Activated CD4-positive, alpha-beta memory T cell treated with anti-CD3 and anti-CD28 coated beads for 36 hours (primary cell): ENCODE measurements around the gene LCLAT1. TPM values are rescaled to one million over a fixed set of nuclear protein-coding genes. Genes with fewer than 3 reads are reported as not detected.
"Not testable (repeated sequence)": the region's sequence is repeated elsewhere in the genome, so short reads cannot be mapped to it uniquely, and the experiment has no call there.

ENCODE experiments used
- CTCF ChIA-PET: fragments of 350-600 bp; sonication (Branson Sonifier 250); formaldehyde crosslinking; loops from one replicate; lab custom pipeline; 2021; ENCODE audit warnings: antibody characterized with exemption, inconsistent platforms; lab: Charles Lee
- POLR2A ChIA-PET: fragments of 350-600 bp; sonication (Branson Sonifier 250); formaldehyde crosslinking; loops from one replicate; lab custom pipeline; 2021; ENCODE audit warnings: antibody characterized with exemption; lab: Charles Lee
- DNase-seq: peaks from one replicate; pipeline ENCODE4 v3.0.0-alpha.2; 2020
- H3K27ac Mint-ChIP-seq: one replicate; pipeline ENCODE4 v1.8.0; 2021; ENCODE audit warnings: mixed read lengths
- H3K27me3 Mint-ChIP-seq: one replicate; pipeline ENCODE4 v1.8.0; 2021; ENCODE audit warnings: mixed read lengths
- H3K36me3 Mint-ChIP-seq: one replicate; pipeline ENCODE4 v1.8.0; 2021; ENCODE audit warnings: mixed read lengths
- H3K4me1 Mint-ChIP-seq: one replicate; pipeline ENCODE4 v1.8.0; 2021; ENCODE audit warnings: low read depth, mixed read lengths
- H3K4me3 Mint-ChIP-seq: one replicate; pipeline ENCODE4 v1.8.0; 2021; ENCODE audit warnings: mild to moderate bottlenecking, mixed read lengths
- H3K9me3 Mint-ChIP-seq: one replicate; pipeline ENCODE4 v1.8.0; 2021; ENCODE audit warnings: mixed read lengths
- intact Hi-C: fragments of 100-400 bp; cut with micrococcal nuclease; formaldehyde crosslinking; loops from one replicate; pipeline ENCODE4 v1.15.1; 2023
- total RNA-seq, 2 experiments: library from RNA; stranded (reverse); gene quantifications; one replicate each; pipeline ENCODE4 v1.2.3, GENCODE V29; 2021

Gene LCLAT1
- total RNA-seq, 2 experiments from 2014 or later, result 21.5 to 24.3 TPM

DNA sequence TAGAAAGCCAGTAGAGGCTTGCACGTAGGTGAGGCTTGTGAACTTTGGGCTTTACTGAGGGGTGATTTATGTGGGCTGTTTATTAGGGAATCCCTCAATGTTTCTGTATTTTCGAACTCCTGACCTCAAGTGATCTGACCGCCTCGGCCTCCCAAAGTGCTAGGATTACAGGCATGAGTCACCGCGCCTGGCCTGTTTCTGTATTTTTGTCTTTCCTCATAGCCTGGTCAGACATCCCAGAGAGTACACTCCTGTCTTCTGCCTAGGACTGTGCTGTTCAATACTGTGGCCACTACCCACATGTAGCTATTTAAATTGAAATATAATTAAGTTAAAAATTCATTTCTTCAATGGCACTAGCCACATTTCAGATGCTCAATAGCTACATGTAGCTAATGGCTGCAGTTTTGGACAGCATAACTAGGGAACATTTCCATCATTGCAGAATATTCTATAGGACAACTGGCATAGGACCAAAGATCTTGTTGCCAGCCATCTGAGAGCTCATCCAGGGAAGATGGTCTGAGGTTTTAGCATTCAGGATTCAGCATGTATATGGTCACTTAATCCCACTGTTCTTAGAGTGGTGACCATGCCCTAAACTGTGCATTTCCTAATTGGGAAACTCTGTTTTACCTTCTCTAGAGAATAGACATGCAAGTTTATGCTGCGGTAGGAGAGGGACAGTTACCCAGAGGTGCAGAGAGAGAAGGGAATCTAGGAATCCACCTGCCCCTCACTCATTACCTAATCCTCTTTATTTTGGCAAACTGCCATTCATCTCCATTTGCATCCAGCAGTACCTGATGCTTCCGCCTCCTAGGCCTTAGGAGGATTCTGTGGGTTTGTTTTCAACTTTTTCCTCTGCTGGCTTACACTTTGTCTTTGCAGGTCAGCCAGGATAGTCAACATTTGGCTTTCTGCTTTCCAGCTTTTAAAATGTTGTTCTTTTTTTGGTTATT, 64.4 kb downstream of the LCLAT1 start:
- no peak for DNase-seq
- POLR2A ChIA-PET, result no interaction called here
- CTCF ChIA-PET, result interaction anchor here (1.6 kb wide), 1 partner anchor 200 kb away, joined by 6 read pairs; no protein-coding TSS in a partner anchor

GRCh38 chr2:30512243-30512886, 65.3 kb downstream of the LCLAT1 start:
- CTCF ChIA-PET, result interaction anchor here (1.6 kb wide), 1 partner anchor 199 kb away, joined by 6 read pairs; no protein-coding TSS in a partner anchor
- H3K4me1 Mint-ChIP-seq, result peaks cover 17% of the 10 kb centered on the region

More for the DNA sequence above, 64.4 kb downstream of the LCLAT1 start:
- H3K4me1 Mint-ChIP-seq, result peaks cover 17% of the 10 kb centered on the region
- H3K27me3 Mint-ChIP-seq, result no peaks in the 10 kb centered on the region
- H3K27ac Mint-ChIP-seq, result no peak overlapping the region
- no peak overlapping the region for H3K4me3 Mint-ChIP-seq
- H3K36me3 Mint-ChIP-seq, result peaks cover 15% of the 10 kb centered on the region
- peaks cover 12% of the 10 kb centered on the region for H3K9me3 Mint-ChIP-seq
- intact Hi-C loops, result no loop called here

DNA sequence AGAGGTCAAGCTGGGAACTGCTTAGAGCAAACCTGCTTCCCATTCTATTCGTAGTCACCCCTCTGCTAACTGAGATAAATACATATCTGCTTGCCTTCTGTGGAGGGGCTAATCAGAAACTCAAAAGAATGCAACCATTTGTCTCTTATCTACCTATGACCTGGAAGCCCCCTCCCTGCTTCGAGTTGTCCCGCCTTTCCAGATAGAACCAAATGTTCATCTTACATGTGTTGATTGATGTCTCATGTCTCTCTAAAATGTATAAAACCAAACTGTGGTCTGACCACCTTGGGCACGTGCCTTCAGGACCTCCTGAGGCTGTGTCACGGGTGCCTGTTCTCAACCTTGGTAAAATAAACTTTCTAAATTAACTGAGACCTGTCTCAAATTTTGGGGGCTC, 66.6 kb downstream of the LCLAT1 start:
- DNase-seq, POLR2A ChIA-PET, H3K27me3 Mint-ChIP-seq, H3K4me3 Mint-ChIP-seq, H3K27ac Mint-ChIP-seq, intact Hi-C loops: not testable (repeated sequence)
- Mint-ChIP-seq H3K36me3 (peaks cover 12% of the 10 kb centered on the region), H3K4me1 (peaks cover 17% of the 10 kb centered on the region), H3K9me3 (peaks cover 14% of the 10 kb centered on the region)
- CTCF ChIA-PET, result interaction anchor here (0.7 kb wide), 1 partner anchor 9 kb away, joined by 3 read pairs; no protein-coding TSS in a partner anchor

More at GRCh38 chr2:30512243-30512886, 65.3 kb downstream of the LCLAT1 start:
- DNase-seq, result no peak
- H3K4me3 Mint-ChIP-seq, result no peak overlapping the region
- peaks cover 14% of the 10 kb centered on the region for H3K36me3 Mint-ChIP-seq
- no peaks in the 10 kb centered on the region for H3K27me3 Mint-ChIP-seq
- intact Hi-C loops, result no loop called here
- H3K27ac Mint-ChIP-seq, result no peak overlapping the region
- POLR2A ChIA-PET, result no interaction called here
- peaks cover 13% of the 10 kb centered on the region for H3K9me3 Mint-ChIP-seq

GRCh38 chr2:30514134-30514847, 67.2 kb downstream of the LCLAT1 start:
- Mint-ChIP-seq H3K9me3 (peaks cover 20% of the 10 kb centered on the region), H3K27ac (no peak overlapping the region), H3K27me3 (no peaks in the 10 kb centered on the region), H3K4me1 (peaks cover 13% of the 10 kb centered on the region), H3K4me3 (no peak overlapping the region), H3K36me3 (peaks cover 19% of the 10 kb centered on the region)
- DNase-seq, result no peak
- ChIA-PET CTCF (interaction anchor here (0.7 kb wide), 1 partner anchor 10 kb away, joined by 3 read pairs; no protein-coding TSS in a partner anchor), POLR2A (no interaction called here)
- intact Hi-C loops, result no loop called here

DNA sequence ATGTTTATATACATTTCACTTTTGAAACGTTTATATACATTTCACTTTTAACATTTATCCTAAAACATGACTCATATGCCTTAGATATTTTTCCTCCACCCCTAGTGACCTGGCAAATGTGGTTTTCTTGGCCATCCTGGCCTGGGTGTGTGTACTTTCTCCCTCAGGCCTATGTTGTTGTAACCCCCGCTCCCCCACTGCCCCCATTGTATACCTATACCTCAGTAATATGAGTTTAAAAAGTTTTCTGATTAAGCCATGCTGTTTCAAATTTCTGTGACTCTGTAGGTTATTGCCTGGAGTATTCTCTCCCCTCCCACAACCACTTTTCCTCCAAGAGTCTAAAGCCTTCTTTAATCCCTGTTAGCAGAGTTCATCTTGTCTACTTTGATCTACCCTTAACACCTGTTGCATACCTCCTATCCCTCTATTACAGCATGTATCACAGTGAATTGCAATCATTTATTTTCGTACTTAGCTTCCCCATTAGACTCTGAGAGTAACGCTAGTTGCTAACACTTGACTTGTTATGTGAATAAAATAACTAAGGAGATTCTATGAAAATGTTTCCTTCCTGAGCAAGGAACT, 67.9 kb downstream of the LCLAT1 start:
- H3K27ac Mint-ChIP-seq, result no peak overlapping the region
- H3K27me3 Mint-ChIP-seq, result no peaks in the 10 kb centered on the region
- ChIA-PET CTCF (no interaction called here), POLR2A (no interaction called here)
- intact Hi-C loops, result no loop called here
- no peak overlapping the region for H3K4me3 Mint-ChIP-seq
- peaks cover 26% of the 10 kb centered on the region for H3K9me3 Mint-ChIP-seq
- peaks cover 13% of the 10 kb centered on the region for H3K4me1 Mint-ChIP-seq
- H3K36me3 Mint-ChIP-seq, result peaks cover 24% of the 10 kb centered on the region
- no peak for DNase-seq

- ChIA-PET CTCF (interaction anchor here (0.9 to 1.4 kb wide), 2 partner anchors 14 to 190 kb away, joined by 4 read pairs; no protein-coding TSS in a partner anchor), POLR2A (interaction anchor here (0.6 kb wide), 1 partner anchor 83 kb away, joined by 4 read pairs; no protein-coding TSS in a partner anchor)
- no peak for DNase-seq
- peaks cover 27% of the 10 kb centered on the region for H3K9me3 Mint-ChIP-seq
- peaks cover 7% of the 10 kb centered on the region for H3K4me1 Mint-ChIP-seq
- no peak overlapping the region for H3K27ac Mint-ChIP-seq
- peaks cover 28% of the 10 kb centered on the region for H3K36me3 Mint-ChIP-seq
- no peak overlapping the region for H3K4me3 Mint-ChIP-seq
- intact Hi-C loops, result no loop called here
- no peaks in the 10 kb centered on the region for H3K27me3 Mint-ChIP-seq
These were observed 69.1 kb downstream of the LCLAT1 start for GRCh38 chr2:30516166-30516565.

DNA sequence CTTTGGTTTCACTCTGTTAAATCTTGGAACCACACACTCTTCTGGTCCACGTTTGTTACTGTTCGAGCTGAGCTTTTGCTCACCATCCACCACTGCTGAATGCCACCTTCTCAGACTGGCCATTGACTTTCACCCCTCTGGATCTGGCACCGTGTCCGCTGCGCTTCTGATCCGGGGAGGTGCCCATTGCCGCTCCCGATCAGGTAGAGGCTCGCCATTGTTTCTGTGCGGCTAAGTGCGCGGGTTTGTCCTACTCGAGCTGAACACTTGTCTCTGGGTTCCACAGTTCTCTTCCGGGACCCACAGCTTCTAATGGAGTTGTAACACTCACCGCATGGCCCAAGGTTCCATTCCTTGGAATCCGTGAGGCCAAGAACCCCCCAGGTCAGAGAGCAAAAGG, 72.8 kb downstream of the LCLAT1 start:
- peaks cover 4% of the 10 kb centered on the region for H3K4me1 Mint-ChIP-seq
- no peak overlapping the region for H3K27ac Mint-ChIP-seq
- H3K27me3 Mint-ChIP-seq, result no peaks in the 10 kb centered on the region
- peaks cover 27% of the 10 kb centered on the region for H3K9me3 Mint-ChIP-seq
- DNase-seq, result no peak
- no peak overlapping the region for H3K4me3 Mint-ChIP-seq
- peaks cover 31% of the 10 kb centered on the region for H3K36me3 Mint-ChIP-seq
- ChIA-PET CTCF (no interaction called here), POLR2A (no interaction called here)
- intact Hi-C loops, result no loop called here

- intact Hi-C loops, result no loop called here
- POLR2A ChIA-PET, result no interaction called here
- Mint-ChIP-seq H3K9me3 (peaks cover 32% of the 10 kb centered on the region), H3K27me3 (no peaks in the 10 kb centered on the region), H3K4me3 (no peak overlapping the region), H3K27ac (no peak overlapping the region), H3K36me3 (peaks cover 41% of the 10 kb centered on the region), H3K4me1 (no peaks in the 10 kb centered on the region)
- CTCF ChIA-PET, result no interaction called here
- no peak for DNase-seq
These were observed 75.4 kb downstream of the LCLAT1 start for GRCh38 chr2:30522421-30522820.

GRCh38 chr2:30527411-30527810, 80.4 kb downstream of the LCLAT1 start:
- no peaks in the 10 kb centered on the region for H3K4me1 Mint-ChIP-seq
- no peaks in the 10 kb centered on the region for H3K27me3 Mint-ChIP-seq
- CTCF ChIA-PET, result interaction anchor here (0.9 to 1.0 kb wide), 2 partner anchors 23 to 184 kb away, joined by 3 read pairs; no protein-coding TSS in a partner anchor
- no peak overlapping the region for H3K27ac Mint-ChIP-seq
- H3K4me3 Mint-ChIP-seq, result no peak overlapping the region
- POLR2A ChIA-PET, result no interaction called here
- intact Hi-C loops, result no loop called here
- peaks cover 16% of the 10 kb centered on the region for H3K36me3 Mint-ChIP-seq
- no peak for DNase-seq
- peaks cover 8% of the 10 kb centered on the region for H3K9me3 Mint-ChIP-seq

DNA sequence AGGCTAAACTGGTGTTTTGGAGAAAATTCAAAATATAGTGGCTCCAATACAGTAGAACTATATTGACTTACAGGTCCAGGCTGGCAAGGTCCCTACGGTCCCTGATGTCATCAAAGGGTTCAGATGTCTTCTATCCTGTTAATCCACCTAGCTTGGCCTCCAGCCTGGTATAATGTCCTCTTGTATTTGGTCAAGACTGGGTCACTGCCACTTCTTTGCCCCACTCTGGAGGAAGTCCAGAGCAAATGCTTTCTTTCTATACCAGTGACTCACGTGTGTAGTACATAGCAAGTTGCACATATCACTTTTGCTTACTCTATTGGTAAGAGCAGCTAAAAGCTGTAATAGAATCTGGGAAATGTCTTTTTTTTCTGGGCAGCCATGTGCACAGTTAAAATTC, 80.8 kb downstream of the LCLAT1 start:
- no peak for DNase-seq
- H3K27me3 Mint-ChIP-seq, result no peaks in the 10 kb centered on the region
- no peak overlapping the region for H3K27ac Mint-ChIP-seq
- intact Hi-C loops, result no loop called here
- CTCF ChIA-PET, result interaction anchor here (0.8 to 0.9 kb wide), 2 partner anchors 23 to 184 kb away, joined by 3 read pairs; no protein-coding TSS in a partner anchor
- H3K4me3 Mint-ChIP-seq, result no peak overlapping the region
- POLR2A ChIA-PET, result no interaction called here
- H3K9me3 Mint-ChIP-seq, result peaks cover 8% of the 10 kb centered on the region
- H3K36me3 Mint-ChIP-seq, result peaks cover 18% of the 10 kb centered on the region
- no peaks in the 10 kb centered on the region for H3K4me1 Mint-ChIP-seq

DNA sequence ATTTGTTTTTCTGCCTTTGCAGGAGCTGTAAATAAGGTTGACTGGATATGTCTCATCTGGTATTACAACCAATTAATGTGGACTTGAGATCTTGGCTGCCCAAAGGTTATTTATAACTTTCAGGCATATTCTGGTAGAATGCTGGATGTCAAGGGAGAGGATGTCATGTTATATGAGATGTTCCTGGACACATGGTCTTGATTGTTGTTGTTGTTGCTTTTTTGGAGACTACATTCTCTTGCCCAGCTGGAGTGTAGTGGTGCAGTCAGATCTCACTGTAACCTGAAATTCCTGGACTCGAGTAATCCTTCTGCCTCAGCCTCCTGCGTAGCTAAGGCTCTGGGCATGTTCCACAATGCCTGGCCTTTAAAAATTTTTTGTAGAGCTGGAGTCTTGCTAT, 83.3 kb downstream of the LCLAT1 start:
- H3K9me3 Mint-ChIP-seq, result peaks cover 10% of the 10 kb centered on the region
- CTCF ChIA-PET, result interaction anchor here (1.0 kb wide), 1 partner anchor 365 kb away, joined by 3 read pairs; no protein-coding TSS in a partner anchor

More for the DNA sequence above, 83.3 kb downstream of the LCLAT1 start:
- POLR2A ChIA-PET, result no interaction called here
- H3K27me3 Mint-ChIP-seq, result no peaks in the 10 kb centered on the region
- no peaks in the 10 kb centered on the region for H3K4me1 Mint-ChIP-seq
- no peak overlapping the region for H3K4me3 Mint-ChIP-seq
- DNase-seq, result no peak
- H3K36me3 Mint-ChIP-seq, result peaks cover 35% of the 10 kb centered on the region
- H3K27ac Mint-ChIP-seq, result no peak overlapping the region
- intact Hi-C loops, result no loop called here
